Heart right ventricle (tissue), 16 donors: Measurements from ENCODE around the gene PAX9. TPM values are rescaled to one million over a fixed set of nuclear protein-coding genes. Genes with fewer than 3 reads are reported as not detected.

Experiments used
- ATAC-seq, 8 donors: fragments of 200-7000 bp; cut with Tn5 transposase; one replicate each; pipeline ENCODE4 v1.9.1; 2020; ENCODE audit warnings: mild to moderate bottlenecking in 8 of 8, moderate library complexity in 8 of 8, moderate number of reproducible peaks in 1 of 8
- DNase-seq, 2 donors: peaks; one replicate each; pipeline ENCODE4 v3.0.0-alpha.2; 2020
- H3K27ac ChIP-seq, 10 donors: fragments of 200-600 bp; sonication (generic) in 2 of 10; one replicate each; pipeline versions ENCODE4 v1.5.0 to v1.8.0; 2020 to 2022; ENCODE audit warnings: mild to moderate bottlenecking in 3 of 10
- H3K27me3 ChIP-seq, 7 donors: fragments of 200-600 bp; one replicate each; pipeline ENCODE4 v1.8.0; 2021 to 2022; ENCODE audit warnings: mild to moderate bottlenecking in 2 of 7
- H3K36me3 ChIP-seq, 9 donors: fragments of 200-600 bp; sonication (generic) in 1 of 9; one replicate each; pipeline versions ENCODE4 v1.5.0 to v1.8.0; 2020 to 2022; ENCODE audit warnings: mild to moderate bottlenecking in 2 of 9
- H3K4me1 ChIP-seq, 9 donors: fragments of 200-600 bp; sonication (generic) in 1 of 9; one replicate each; pipeline versions ENCODE4 v1.5.0 to v1.8.0; 2020 to 2022; ENCODE audit warnings: mild to moderate bottlenecking in 4 of 9
- H3K4me3 ChIP-seq, 10 donors: fragments of 200-600 bp; sonication (generic) in 2 of 10; one replicate each; pipeline versions ENCODE4 v1.5.0 to v1.8.0; 2020 to 2022; ENCODE audit warnings: mild to moderate bottlenecking in 7 of 10, moderate library complexity in 2 of 10
- H3K9me3 ChIP-seq, 11 donors: fragments of 200-600 bp in 10 of 11; sonication (generic) in 2 of 11; one replicate each; pipeline versions ENCODE4 v1.5.0 to v1.8.0; 2013 to 2022; ENCODE audit warnings: mild to moderate bottlenecking in 2 of 11, control low read depth in 1 of 11, moderate library complexity in 1 of 11
- CTCF ChIP-seq, 9 donors: fragments of 200-600 bp; sonication (generic) in 2 of 9; IDR thresholded peaks; one replicate each; pipeline versions ENCODE4 v1.5.0 to v1.8.0; 2021 to 2022; ENCODE audit warnings: antibody characterized with exemption in 9 of 9, mild to moderate bottlenecking in 5 of 9, moderate library complexity in 1 of 9
- WGBS, 2 donors: extraction: QIAGEN DNeasy Blood & Tissue Kit; methylation state at CpG; one replicate each; pipeline ENCODE4 v1.1.7; 2013; ENCODE audit warnings: inconsistent platforms in 1 of 2; 5-methylcytosine and 5-hydroxymethylcytosine counted together
- intact Hi-C, 10 donors: fragments of 100-400 bp; cut with DNase I; formaldehyde crosslinking; loops; one replicate each; pipeline versions ENCODE4 v1.11.1 to v1.14.2; 2022
- polyA plus RNA-seq, 2 donors: library from polyadenylated mRNA; stranded (reverse); fragments of 200-250 nt; gene quantifications; one replicate each; pipeline ENCODE4 v1.2.3, GENCODE V29; 2013
- total RNA-seq, 10 donors: library from RNA; stranded (reverse); fragmentation: NEBNext Ultra II Directional in 3 of 10; extraction: Animal tissue kit (Norgen Biotek cat#: 25700) in 3 of 10; gene quantifications; one replicate each; pipeline versions ENCODE4 v1.2.1 to v1.2.4, GENCODE V29; 2021 to 2023
- donor health status: Arrhythmogenic right ventricular cardiomyopathy.
- donor health status: ischemic (EF 13 %, LVEDD 7.1; RV severe dilation, severe dysfunction).
- donor health status: healthy with polysubstance abuse.
- donor health status: DM: no; HTN: yes; CAD: no.
- donor health status: DM: no; HTN: no; CAD: no.
- donor health status: ischemic (EF 25% LVEDD 6.9; RV normal size, moderate dysfunction).
- donor health status: ischemic (EF 25% LVEDD 5.7; RV mildly dilated, moderate dysfunction).
- donor health status: healthy.
- donor health status: DM: yes; HTN: yes; CAD: no.
- donor health status: Ischemic cardiomyopathy.
- donor health status: ischemic (EF 35%, LVEDD 5.7; RV mildly dilated, moderate dysfunction).
- donor health status: nonischemic (EF 11% LVEDD 7.7; RV severe dilation, severe dysfunction).
- donor health status: DM: yes; HTN: yes; CAD: no.
- donor health status: PGD.
- donor health status: ischemic (EF 29% LVEDD 5.4; RV normal size, mild dysfunction).
- donor health status: nonischemic (EF 23%, LVEDD 6.1; RV moderate dilation, normal function).

Gene PAX9
- total and polyA plus RNA-seq, 12 donors = 0.01 TPM; not detected in 11

GRCh38 chr14:36663404-36664321 lies 2.0 kb downstream of the PAX9 start:
- H3K9me3 ChIP-seq = no peaks in the 10 kb centered on the region
- ATAC-seq (no peak), DNase-seq (no peak)
- intact Hi-C loops = loop anchor here in 1 of 10 donors (5.0 kb wide), 1 partner anchor 494 kb away; no protein-coding TSS in a partner anchor
- H3K36me3 ChIP-seq = no peaks in the 10 kb centered on the region
- peaks cover 15 to 58% (median 47%) of the 10 kb centered on the region in 9 donors for H3K4me1 ChIP-seq
- no peak for TF ChIP-seq CTCF (IDR thresholded peaks at IDR 0.05)
- WGBS, 2 donors = 1 to 3% methylated on average over 39 of the region's 39 CpGs
- H3K27me3 ChIP-seq = peaks cover 55 to 100% (median 100%) of the 10 kb centered on the region in 7 donors
- H3K4me3 ChIP-seq = peak overlapping the region in 7 of 10 donors; percentile 5 to 38 (median 18)
- no peak overlapping the region for H3K27ac ChIP-seq

- Histone ChIP-seq H3K27ac (no peak overlapping the region), H3K36me3 (no peaks in the 10 kb centered on the region), H3K9me3 (no peaks in the 10 kb centered on the region), H3K27me3 (peaks cover 46 to 100% (median 100%) of the 10 kb centered on the region in 7 donors), H3K4me3 (peak overlapping the region in 1 of 10 donors; percentile 31), H3K4me1 (peaks cover 15 to 52% (median 44%) of the 10 kb centered on the region in 9 donors)
- no peak for ATAC-seq
- WGBS, 2 donors = 6 to 9% methylated on average over 9 of the region's 9 CpGs
- no peak for DNase-seq
- no peak for TF ChIP-seq CTCF (IDR thresholded peaks at IDR 0.05)
- intact Hi-C loops = loop anchor here in 1 of 10 donors (5.0 kb wide), 1 partner anchor 493 kb away; no protein-coding TSS in a partner anchor
Observed at GRCh38 chr14:36664322-36665193, 2.9 kb downstream of the PAX9 start.

GRCh38 chr14:36665887-36666415 lies 4.3 kb downstream of the PAX9 start:
- WGBS, 2 donors = 23 to 26% methylated on average over 18 of the region's 18 CpGs
- ATAC-seq (no peak), DNase-seq (no peak)
- H3K27ac ChIP-seq = no peak overlapping the region
- H3K4me3 ChIP-seq = no peak overlapping the region
- intact Hi-C loops = no loop called here
- H3K36me3 ChIP-seq = no peaks in the 10 kb centered on the region
- no peak for TF ChIP-seq CTCF (IDR thresholded peaks at IDR 0.05)
- H3K9me3 ChIP-seq = no peaks in the 10 kb centered on the region
- H3K4me1 ChIP-seq = peaks cover 15 to 51% (median 42%) of the 10 kb centered on the region in 9 donors
- peaks cover 39 to 100% (median 100%) of the 10 kb centered on the region in 7 donors for H3K27me3 ChIP-seq
